Limb (tissue), 2 donors: ENCODE measurements around the gene HTR3A.
A peak's percentile ranks its signal among the peaks of the same experiment; 100 is the strongest.

ENCODE experiments used
- DNase-seq, 2 donors: peaks; one replicate each; pipeline ENCODE4 v3.0.0-alpha.2; 2016; ENCODE audit errors: extremely low spot score in 2 of 2

HTR3A gene

DNA sequence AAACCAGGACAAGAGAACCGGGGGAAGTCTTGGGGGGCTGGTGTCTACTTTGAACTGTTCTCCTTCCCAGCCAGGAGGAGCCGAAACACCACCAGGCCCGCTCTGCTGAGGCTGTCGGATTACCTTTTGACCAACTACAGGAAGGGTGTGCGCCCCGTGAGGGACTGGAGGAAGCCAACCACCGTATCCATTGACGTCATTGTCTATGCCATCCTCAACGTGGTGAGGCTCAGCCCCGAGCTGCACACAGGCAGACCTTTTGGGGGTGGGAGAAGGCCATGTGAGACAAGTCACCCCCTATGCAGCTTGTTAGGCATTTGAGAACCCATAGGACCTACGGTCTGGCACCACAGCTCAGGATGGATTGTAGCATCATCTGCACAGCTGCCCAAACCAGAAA, 2.8 kb downstream of the HTR3A start:
- no peak for DNase-seq

GRCh38 chr11:113979431-113979830, 4.5 kb downstream of the HTR3A start:
- DNase-seq: no peak

- no peak for DNase-seq
Observed at GRCh38 chr11:113980785-113981184, 5.9 kb downstream of the HTR3A start.

GRCh38 chr11:113982306-113982705, 7.4 kb downstream of the HTR3A start:
- DNase-seq: no peak

- DNase-seq: no peak
Observed at GRCh38 chr11:113984781-113985180, 9.9 kb downstream of the HTR3A start.

GRCh38 chr11:113985906-113986305, 11.0 kb downstream of the HTR3A start:
- no peak for DNase-seq

DNA sequence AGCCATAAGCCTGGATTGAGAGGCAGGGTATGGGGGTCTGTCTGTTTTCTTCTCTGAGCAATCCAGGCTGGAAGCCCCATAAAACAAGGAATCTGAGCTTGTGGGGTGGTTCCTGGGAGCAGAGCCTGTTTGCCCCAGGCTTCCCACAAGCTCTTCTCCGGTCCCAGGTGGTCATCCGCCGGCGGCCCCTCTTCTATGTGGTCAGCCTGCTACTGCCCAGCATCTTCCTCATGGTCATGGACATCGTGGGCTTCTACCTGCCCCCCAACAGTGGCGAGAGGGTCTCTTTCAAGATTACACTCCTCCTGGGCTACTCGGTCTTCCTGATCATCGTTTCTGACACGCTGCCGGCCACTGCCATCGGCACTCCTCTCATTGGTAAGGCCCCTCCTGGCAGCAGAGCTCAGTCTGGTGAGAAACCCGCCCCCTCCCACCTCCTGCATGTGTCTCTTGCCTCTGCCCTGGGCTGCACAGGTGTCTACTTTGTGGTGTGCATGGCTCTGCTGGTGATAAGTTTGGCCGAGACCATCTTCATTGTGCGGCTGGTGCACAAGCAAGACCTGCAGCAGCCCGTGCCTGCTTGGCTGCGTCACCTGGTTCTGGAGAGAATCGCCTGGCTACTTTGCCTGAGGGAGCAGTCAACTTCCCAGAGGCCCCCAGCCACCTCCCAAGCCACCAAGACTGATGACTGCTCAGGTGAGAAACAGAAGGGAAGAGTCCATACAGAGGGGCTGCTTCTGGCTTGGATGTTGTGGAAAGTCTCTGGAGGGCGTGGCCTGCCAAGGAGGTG, 11.6 kb downstream of the HTR3A start:
- DNase-seq: no peak

DNA sequence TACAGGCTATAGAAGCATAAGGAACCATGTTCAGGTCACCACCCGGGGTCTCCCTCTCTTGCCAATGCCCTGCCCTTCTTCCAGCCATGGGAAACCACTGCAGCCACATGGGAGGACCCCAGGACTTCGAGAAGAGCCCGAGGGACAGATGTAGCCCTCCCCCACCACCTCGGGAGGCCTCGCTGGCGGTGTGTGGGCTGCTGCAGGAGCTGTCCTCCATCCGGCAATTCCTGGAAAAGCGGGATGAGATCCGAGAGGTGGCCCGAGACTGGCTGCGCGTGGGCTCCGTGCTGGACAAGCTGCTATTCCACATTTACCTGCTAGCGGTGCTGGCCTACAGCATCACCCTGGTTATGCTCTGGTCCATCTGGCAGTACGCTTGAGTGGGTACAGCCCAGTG, 14.5 kb downstream of the HTR3A start:
- DNase-seq: no peak

DNA sequence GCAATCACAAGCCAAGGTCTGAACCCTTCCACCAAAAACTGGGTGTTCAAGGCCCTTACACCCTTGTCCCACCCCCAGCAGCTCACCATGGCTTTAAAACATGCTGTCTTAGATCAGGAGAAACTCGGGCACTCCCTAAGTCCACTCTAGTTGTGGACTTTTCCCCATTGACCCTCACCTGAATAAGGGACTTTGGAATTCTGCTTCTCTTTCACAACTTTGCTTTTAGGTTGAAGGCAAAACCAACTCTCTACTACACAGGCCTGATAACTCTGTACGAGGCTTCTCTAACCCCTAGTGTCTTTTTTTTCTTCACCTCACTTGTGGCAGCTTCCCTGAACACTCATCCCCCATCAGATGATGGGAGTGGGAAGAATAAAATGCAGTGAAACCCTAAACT, 15.0 kb downstream of the HTR3A start:
- no peak for DNase-seq

DNA sequence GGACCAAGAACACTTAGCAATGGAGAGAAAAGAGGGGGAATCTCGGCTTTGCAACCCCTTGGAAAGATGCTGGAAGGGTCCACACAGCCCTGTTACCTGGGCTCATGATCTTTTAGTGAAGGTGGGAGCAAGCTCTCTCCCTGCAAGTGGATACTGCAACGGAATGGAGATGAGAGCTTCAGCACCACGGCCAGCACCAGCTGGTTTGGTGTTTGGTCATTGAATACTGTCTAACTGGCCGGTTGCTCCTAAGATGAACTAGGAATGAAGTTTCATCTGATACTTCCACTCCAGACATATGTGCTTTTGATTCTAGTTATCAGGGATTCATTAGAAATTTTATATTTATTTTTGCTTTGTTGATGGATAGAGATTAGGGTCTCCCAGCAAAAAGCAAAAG, 16.3 kb downstream of the HTR3A start:
- DNase-seq: peak; percentile 36 to 79

DNA sequence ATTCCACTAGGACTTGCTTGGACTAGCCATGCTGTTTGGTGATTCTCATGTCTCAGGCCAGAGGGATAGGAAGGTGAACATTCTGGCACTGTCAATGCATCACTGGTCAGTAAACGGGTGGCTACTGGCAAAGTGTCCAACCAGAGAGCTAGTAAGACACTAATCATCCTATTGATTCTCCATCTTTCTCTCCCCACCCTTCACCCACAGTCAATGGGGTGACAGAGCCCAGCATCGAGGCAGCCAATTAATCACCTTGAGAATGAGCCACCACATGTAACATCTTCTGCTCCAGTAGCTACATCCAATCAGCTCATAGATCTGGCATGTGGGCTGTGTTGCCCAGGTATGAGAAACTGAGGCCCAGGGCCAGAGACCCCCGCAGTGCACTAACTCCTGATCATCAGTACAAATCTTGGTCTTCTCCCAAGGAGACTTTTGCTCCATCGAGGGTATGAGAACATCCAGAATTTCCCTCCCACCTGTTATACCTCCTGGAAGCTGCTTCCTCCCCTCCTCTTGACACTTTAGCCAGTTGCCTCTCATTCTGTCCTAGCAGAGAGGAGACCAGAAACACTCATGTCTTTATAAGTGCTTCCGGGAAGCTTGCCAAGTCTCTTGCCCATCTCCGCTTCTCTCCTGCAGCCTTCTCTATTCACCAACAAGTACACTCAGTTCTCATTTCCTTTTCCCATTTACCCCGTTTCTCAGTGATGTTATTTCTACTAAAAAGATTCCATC, 17.0 kb downstream of the HTR3A start:
- no peak for DNase-seq

- DNase-seq: no peak
Observed at GRCh38 chr11:113992459-113993110, 17.7 kb downstream of the HTR3A start.

GRCh38 chr11:113994077-113994954, 19.4 kb downstream of the HTR3A start:
- DNase-seq: peak in 1 of 2 donors; percentile 44

GRCh38 chr11:113997473-113997872, 22.6 kb downstream of the HTR3A start:
- DNase-seq: no peak

DNA sequence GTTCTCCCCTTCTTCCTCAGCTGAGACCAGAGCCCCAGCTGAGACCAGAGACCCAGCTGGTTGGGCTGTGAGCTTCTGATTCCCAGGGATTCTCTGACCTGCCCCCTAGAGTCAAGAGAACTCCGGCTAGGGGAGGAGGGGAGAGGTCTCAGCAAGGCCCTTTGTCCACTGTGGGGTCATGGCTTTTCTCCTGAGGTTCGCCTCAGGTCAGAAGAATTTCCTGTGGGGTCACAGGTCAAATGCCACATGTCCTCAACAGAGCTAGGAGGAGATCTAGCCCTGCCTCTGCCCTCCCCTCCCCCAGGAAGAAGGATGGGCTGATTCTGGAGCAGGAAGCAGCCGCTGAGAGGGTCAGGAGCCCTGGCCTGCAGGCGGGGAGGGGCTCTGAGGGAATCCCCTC, 23.7 kb downstream of the HTR3A start:
- no peak for DNase-seq

GRCh38 chr11:114000526-114000925, 25.6 kb downstream of the HTR3A start:
- no peak for DNase-seq

DNA sequence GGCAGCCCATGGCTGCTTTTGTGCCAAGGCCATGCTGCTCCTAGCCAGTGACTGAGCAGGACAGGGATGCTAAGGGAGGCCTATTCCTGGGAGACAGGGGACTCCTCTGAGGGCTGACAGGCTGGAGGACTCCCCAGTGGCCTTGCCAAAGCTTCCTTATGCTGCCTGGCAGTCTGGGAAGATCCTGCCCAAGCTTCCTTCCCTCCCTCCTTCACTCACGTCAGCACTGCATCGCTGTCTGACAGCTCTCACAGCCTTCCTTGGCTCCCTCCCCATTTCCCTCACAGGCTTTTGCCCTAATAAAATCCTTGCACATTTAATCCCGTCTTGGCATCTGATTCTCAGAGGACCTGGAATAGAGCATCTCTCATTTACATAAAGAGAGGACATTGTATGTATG, 26.5 kb downstream of the HTR3A start:
- no peak for DNase-seq

DNA sequence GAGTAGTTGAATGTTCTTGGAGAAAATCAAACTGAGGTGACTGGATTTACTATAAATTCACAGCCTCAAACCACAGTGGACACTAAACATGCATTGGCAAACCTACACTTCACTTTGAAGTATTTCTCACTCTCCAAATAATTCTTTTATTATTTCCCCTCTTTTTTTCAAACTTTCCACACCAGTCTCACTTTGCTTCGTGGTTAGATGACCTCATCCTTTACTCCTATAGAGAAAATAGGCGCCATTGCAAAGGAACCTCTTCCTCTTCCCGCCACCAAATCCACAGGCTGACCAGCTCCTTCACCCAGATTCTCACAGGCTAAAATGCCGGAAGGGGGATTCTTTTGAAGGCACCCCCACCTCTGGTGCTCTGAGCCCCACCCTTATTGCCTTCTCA, 33.4 kb downstream of the HTR3A start:
- no peak for DNase-seq

GRCh38 chr11:114010931-114011330, 36.0 kb downstream of the HTR3A start:
- DNase-seq: no peak

DNA sequence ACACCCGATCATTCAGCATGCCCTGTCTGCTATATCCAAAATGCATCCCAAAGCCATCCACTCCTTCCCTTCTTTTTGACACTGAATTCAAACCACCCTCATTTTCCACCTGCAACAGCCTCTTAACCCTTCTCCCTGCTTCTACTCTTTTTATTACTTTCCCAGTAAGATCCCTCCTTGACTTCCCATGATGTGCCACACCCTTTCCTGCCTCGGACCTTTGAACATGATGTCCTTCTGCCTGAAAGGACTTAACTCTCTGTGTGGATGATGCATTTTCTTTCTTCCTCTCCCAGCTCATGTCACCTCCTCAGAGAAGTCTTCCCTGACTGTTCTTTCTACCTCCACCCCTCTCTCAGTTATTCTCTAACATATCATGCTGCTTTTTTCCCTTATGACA, 36.5 kb downstream of the HTR3A start:
- no peak for DNase-seq

DNA sequence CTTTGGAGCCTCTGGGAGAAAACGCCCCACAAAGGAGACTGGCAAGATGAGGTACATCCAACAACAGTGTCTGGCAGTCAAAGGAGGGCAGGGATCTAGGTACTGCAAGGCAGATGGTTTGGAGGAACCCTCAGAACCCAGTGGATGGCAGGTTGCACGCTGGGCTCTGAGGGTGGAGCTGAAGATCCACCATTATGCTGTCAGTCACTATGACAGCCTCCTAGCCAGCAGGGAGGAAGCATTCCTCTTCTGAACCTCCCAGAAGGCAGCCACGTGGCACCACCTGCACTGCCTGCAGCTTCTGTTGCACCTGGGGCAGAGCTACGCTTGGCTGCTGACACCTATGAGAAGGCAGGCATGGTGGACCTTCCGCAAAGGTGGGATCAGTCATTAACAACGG, 40.2 kb downstream of the HTR3A start:
- no peak for DNase-seq

DNA sequence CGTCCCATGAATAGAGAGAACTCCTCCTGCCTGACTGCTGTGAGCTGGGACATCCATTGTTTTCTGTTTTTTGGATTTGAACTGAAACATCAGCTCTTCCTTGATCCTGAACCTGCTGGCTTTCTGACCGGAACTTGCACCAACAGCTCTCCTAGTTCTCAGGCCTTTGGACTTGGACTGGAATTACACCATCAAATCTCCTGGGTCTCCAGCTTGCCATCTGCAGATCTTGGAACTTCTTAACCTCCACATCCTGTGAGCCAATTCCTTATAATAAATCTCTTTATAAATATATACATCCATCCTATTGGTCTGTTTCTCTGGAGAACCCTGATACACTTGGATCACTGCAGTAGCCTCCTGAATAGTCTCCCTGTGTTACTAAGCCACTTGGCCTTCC, 42.1 kb downstream of the HTR3A start:
- no peak for DNase-seq
